Skin of body (tissue), 2 donors: ENCODE results near the gene ZNF213. TPM values are rescaled to one million over a fixed set of nuclear protein-coding genes. Genes with fewer than 3 reads are reported as not detected.

Experiments
- DNase-seq: peaks from one replicate; lab custom pipeline; 2025; lab: John Stamatoyannopoulos, UW
- total RNA-seq: library from RNA; depleted of rRNA; stranded (reverse); fragments of >200 nt; gene quantifications from one replicate; pipeline ENCODE4 v1.2.3, GENCODE V29; 2014

ZNF213 gene
- total RNA-seq, 1 donor from 2014 or later: 4.0 TPM

- DNase-seq: no peak
Observed at GRCh38 chr16:3101018-3101840, 33.6 kb upstream of the ZNF213 start.

- DNase-seq: peak; percentile 23
Observed at GRCh38 chr16:3101841-3102470, 32.9 kb upstream of the ZNF213 start.

- peak; percentile 70 for DNase-seq
Observed at GRCh38 chr16:3106205-3106928, 28.5 kb upstream of the ZNF213 start.

- peak; percentile 13 for DNase-seq
Observed at GRCh38 chr16:3112058-3112880, 22.6 kb upstream of the ZNF213 start, which contains the start of gene ZNF205. TSS of gene ZNF205 (plus strand) at chr16:3112586. CDS start at chr16:3113431, 845 bp downstream.

- DNase-seq: no peak
Observed at GRCh38 chr16:3112881-3113574, 21.8 kb upstream of the ZNF213 start.

GRCh38 chr16:3113765-3114479 lies 20.9 kb upstream of the ZNF213 start:
- DNase-seq: no peak

GRCh38 chr16:3115003-3115402 lies 19.8 kb upstream of the ZNF213 start:
- no peak for DNase-seq

- no peak for DNase-seq
Observed at GRCh38 chr16:3115561-3115960, 19.3 kb upstream of the ZNF213 start.

GRCh38 chr16:3118204-3118790 lies 16.5 kb upstream of the ZNF213 start:
- DNase-seq: no peak

- no peak for DNase-seq
Observed at GRCh38 chr16:3118846-3119245, 16.0 kb upstream of the ZNF213 start.

- no peak for DNase-seq
Observed at GRCh38 chr16:3119286-3119685, 15.5 kb upstream of the ZNF213 start.

- no peak for DNase-seq
Observed at GRCh38 chr16:3119701-3120408, 15.0 kb upstream of the ZNF213 start.

GRCh38 chr16:3120435-3120834 lies 14.4 kb upstream of the ZNF213 start:
- no peak for DNase-seq

GRCh38 chr16:3121851-3122467 lies 12.9 kb upstream of the ZNF213 start:
- DNase-seq: no peak

- DNase-seq: no peak
Observed at GRCh38 chr16:3122926-3123570, 11.8 kb upstream of the ZNF213 start.

GRCh38 chr16:3123986-3124886 lies 10.6 kb upstream of the ZNF213 start:
- DNase-seq: peak; percentile 98

GRCh38 chr16:3127745-3128144 lies 7.1 kb upstream of the ZNF213 start:
- DNase-seq: no peak
